22Rv1 (cell line): Measurements from ENCODE around the gene CEL.
"Not testable (repeated sequence)": the region's sequence is repeated elsewhere in the genome, so short reads cannot be mapped to it uniquely, and the experiment has no call there.

Source experiments
- ZFX ChIP-seq: fragments of 450-650 bp; IDR thresholded peaks from 2 replicates; pipeline ENCODE4 v1.6.1; 2017; ENCODE audit warnings: antibody characterized with exemption, borderline replicate concordance
- TF ChIP-seq, protein P1 (sequence below): fragments of 450-650 bp; IDR thresholded peaks from 2 replicates; pipeline ENCODE4 v1.5.1; 2017; ENCODE audit warnings: mild to moderate bottlenecking

DNA sequence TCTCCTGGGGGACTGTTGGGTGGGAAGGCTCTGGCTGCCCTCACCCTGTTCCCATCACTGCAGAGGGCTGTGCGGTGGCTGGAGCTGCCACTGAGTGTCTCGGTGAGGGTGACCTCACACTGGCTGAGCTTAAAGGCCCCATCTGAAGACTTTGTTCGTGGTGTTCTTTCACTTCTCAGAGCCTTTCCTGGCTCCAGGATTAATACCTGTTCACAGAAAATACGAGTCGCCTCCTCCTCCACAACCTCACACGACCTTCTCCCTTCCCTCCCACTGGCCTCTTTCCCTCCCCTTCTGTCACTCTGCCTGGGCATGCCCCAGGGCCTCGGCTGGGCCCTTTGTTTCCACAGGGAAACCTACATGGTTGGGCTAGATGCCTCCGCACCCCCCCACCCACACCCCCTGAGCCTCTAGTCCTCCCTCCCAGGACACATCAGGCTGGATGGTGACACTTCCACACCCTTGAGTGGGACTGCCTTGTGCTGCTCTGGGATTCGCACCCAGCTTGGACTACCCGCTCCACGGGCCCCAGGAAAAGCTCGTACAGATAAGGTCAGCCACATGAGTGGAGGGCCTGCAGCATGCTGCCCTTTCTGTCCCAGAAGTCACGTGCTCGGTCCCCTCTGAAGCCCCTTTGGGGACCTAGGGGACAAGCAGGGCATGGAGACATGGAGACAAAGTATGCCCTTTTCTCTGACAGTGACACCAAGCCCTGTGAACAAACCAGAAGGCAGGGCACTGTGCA is 590 bp upstream of the CEL start:
- TF ChIP-seq, protein P1, sequence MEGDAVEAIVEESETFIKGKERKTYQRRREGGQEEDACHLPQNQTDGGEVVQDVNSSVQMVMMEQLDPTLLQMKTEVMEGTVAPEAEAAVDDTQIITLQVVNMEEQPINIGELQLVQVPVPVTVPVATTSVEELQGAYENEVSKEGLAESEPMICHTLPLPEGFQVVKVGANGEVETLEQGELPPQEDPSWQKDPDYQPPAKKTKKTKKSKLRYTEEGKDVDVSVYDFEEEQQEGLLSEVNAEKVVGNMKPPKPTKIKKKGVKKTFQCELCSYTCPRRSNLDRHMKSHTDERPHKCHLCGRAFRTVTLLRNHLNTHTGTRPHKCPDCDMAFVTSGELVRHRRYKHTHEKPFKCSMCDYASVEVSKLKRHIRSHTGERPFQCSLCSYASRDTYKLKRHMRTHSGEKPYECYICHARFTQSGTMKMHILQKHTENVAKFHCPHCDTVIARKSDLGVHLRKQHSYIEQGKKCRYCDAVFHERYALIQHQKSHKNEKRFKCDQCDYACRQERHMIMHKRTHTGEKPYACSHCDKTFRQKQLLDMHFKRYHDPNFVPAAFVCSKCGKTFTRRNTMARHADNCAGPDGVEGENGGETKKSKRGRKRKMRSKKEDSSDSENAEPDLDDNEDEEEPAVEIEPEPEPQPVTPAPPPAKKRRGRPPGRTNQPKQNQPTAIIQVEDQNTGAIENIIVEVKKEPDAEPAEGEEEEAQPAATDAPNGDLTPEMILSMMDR: not testable (repeated sequence)
- TF ChIP-seq ZFX: not testable (repeated sequence)
